Measurements from ENCODE around the gene CLEC2A. TPM values are rescaled to one million over a fixed set of nuclear protein-coding genes. Genes with fewer than 3 reads are reported as not detected.

CLEC2A gene
- total RNA-seq, 2 experiments from 2014 or later = not detected

- ChIA-PET CTCF (interaction anchor here (0.7 to 3.9 kb wide), 16 partner anchors 8 to 364 kb away, joined by 3 to 25 read pairs (median 3); no protein-coding TSS in a partner anchor), POLR2A (interaction anchor here (2.2 to 3.6 kb wide), 2 partner anchors 106 to 108 kb away, joined by 10 to 12 read pairs; partner anchors contain the start of gene CD69)
- peak overlapping the region; percentile 89 for H3K27ac Mint-ChIP-seq
- H3K4me3 Mint-ChIP-seq = peak overlapping the region; percentile 77
- peaks cover 3% of the 10 kb centered on the region for H3K9me3 Mint-ChIP-seq (ENCODE audit: low read depth)
- peaks cover 43% of the 10 kb centered on the region for H3K4me1 Mint-ChIP-seq
- intact Hi-C loops (cut with DNase I, micrococcal nuclease) = loop anchor here (5.0 to 10.0 kb wide), 10 partner anchors 55 to 855 kb away; partner anchors contain the start of genes CLEC2D (in 1 of the 2), GABARAPL1 (in 1 of the 2), MAGOHB (in 1 of the 2) and YBX3 (in 1 of the 2)
- no peak for DNase-seq
- H3K27me3 Mint-ChIP-seq = no peaks in the 10 kb centered on the region
- no peak for ATAC-seq
- H3K36me3 Mint-ChIP-seq (ENCODE audit: low read depth) = peaks cover 26% of the 10 kb centered on the region
Observed at GRCh38 chr12:9866860-9867269, 65.3 kb downstream of the CLEC2A start.

- Mint-ChIP-seq H3K9me3 (ENCODE audit: low read depth) (peaks cover 3% of the 10 kb centered on the region), H3K27me3 (no peaks in the 10 kb centered on the region), H3K4me1 (peaks cover 41% of the 10 kb centered on the region), H3K36me3 (ENCODE audit: low read depth) (peaks cover 30% of the 10 kb centered on the region), H3K4me3 (peak overlapping the region; percentile 77), H3K27ac (peak overlapping the region; percentile 93)
- intact Hi-C loops (cut with DNase I, micrococcal nuclease) = loop anchor here (5.0 to 10.0 kb wide), 10 partner anchors 53 to 857 kb away; partner anchors contain the start of genes CLEC2D (in 1 of the 2), GABARAPL1 (in 1 of the 2), MAGOHB (in 1 of the 2) and YBX3 (in 1 of the 2)
- peak; percentile 15 for DNase-seq
- ATAC-seq = peak; percentile 55
- ChIA-PET CTCF (interaction anchor here (1.3 to 1.6 kb wide), 2 partner anchors 11 to 109 kb away, joined by 3 to 5 read pairs; no protein-coding TSS in a partner anchor), POLR2A (interaction anchor here (0.6 kb wide), 2 partner anchors 106 to 122 kb away, joined by 3 read pairs; no protein-coding TSS in a partner anchor)
Observed at GRCh38 chr12:9864913-9865675, 67.1 kb downstream of the CLEC2A start.

Other genes with a start within 250 kb of the CLEC2A start
- gene CLECL1, start 199.3 kb downstream of the CLEC2A start, total RNA-seq = 1 to 10 TPM; 3.1 to 3.8 TPM
- gene CD69, start 171.5 kb downstream of the CLEC2A start, total RNA-seq = 100 to 1,000 TPM in 1 of 2 experiments, 10 to 100 TPM in 1; 97.9 to 127 TPM
- not detected for gene KLRF1, start 104.9 kb downstream of the CLEC2A start, total RNA-seq
- gene CLEC2B, start 63.0 kb downstream of the CLEC2A start, total RNA-seq = 10 to 100 TPM; 21.8 to 25.8 TPM
- gene KLRF2, start 50.9 kb downstream of the CLEC2A start, total RNA-seq = not detected
- gene CLEC12A, start 39.0 kb upstream of the CLEC2A start, total RNA-seq = not detected
- gene CLEC1B, start 66.8 kb upstream of the CLEC2A start, total RNA-seq = not detected
- not detected for gene CLEC12B, start 78.3 kb upstream of the CLEC2A start, total RNA-seq
- not detected for gene CLEC9A, start 98.3 kb upstream of the CLEC2A start, total RNA-seq
- not detected for gene CLEC1A, start 166.6 kb upstream of the CLEC2A start, total RNA-seq
- not detected for gene CLEC7A, start 197.8 kb upstream of the CLEC2A start, total RNA-seq
- not detected for gene OLR1, start 239.8 kb upstream of the CLEC2A start, total RNA-seq
- not detected for gene TMEM52B, start 246.7 kb upstream of the CLEC2A start, total RNA-seq